Nucleus accumbens (tissue), 56 donors: ENCODE results near the gene CDKN2C.

Source experiments
- DNase-seq, 56 donors: peaks; one replicate each; lab custom pipeline; 2025; lab: John Stamatoyannopoulos, UW

The CDKN2C gene

DNA sequence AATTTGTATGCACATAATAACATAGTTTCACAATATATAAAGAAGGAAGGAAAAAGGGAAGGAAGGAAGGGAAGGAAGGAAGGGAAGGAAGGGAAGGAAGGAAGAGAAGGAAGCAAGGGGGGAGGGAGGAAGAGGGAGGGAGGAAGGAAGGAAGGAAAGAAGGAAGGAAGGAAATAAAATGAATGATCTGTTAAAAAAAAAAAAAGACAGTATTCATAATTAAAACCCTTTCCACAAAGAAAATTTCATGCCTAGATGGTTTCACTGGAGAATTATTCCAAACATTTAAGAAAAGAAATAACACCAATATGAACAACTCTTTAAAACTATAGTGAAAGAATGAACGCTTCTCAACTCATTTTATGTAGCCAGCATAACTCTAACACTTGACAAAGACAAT, 44.8 kb downstream of the CDKN2C start:
- no peak for DNase-seq

DNA sequence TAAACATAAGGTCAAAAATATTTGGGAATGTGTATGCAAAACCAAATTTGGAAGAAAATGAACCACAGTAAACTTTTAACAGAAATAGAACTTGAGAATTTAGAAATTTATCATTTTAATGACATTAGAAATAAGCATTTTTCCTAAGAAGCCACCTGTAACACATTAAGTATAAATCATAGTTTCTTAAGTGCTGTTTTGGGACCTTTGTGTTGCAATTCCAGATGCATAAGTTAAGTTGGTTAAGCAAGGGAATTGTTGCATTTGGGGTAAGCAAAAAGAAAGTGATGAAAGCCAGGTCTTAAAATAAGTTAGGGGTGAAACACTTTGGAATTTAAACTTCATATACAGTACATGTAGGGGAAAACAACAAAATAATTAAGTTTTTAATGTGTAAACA, 49.8 kb downstream of the CDKN2C start:
- no peak for DNase-seq
